H1 (cell line): ENCODE data around the gene EIF2S2. TPM values are rescaled to one million over a fixed set of nuclear protein-coding genes. Genes with fewer than 3 reads are reported as not detected.

Experiments
- ATF2 ChIP-seq: IDR thresholded peaks from 2 replicates; pipeline ENCODE4 v1.6.1; 2012; ENCODE audit warnings: low read length, inconsistent platforms
- CBX5 ChIP-seq: fragments of 300-800, 300-1000 bp; sonication (generic); IDR thresholded peaks from 2 replicates; pipeline ENCODE4 v1.7.1; 2016; ENCODE audit warnings: antibody characterized with exemption, low read length, low read depth
- GTF2F1 ChIP-seq: IDR thresholded peaks from 2 replicates; pipeline ENCODE4 v1.6.1; 2012; ENCODE audit warnings: low read depth, low read length, improper control_type of control experiment, borderline replicate concordance
- HDAC6 ChIP-seq: IDR thresholded peaks from one replicate; pipeline ENCODE4 v1.7.1; 2012; ENCODE audit warnings: low read depth, mild to moderate bottlenecking, inconsistent platforms, low read length, moderate library complexity
- JUND ChIP-seq: IDR thresholded peaks from 2 replicates; pipeline ENCODE4 v1.6.1; 2011; ENCODE audit warnings: mild to moderate bottlenecking, improper control_type of control experiment, low read length
- RFX5 ChIP-seq: IDR thresholded peaks from 2 replicates; pipeline ENCODE4 v1.6.1; 2011; ENCODE audit warnings: low read depth, low read length, improper control_type of control experiment, borderline replicate concordance
- polyA plus RNA-seq, 7 experiments: library from polyadenylated mRNA; depleted of rRNA in 3 of 7; stranded (reverse) in 5 of 7; unstranded in 2 of 7; fragments of >200 nt in 5 of 7; fragments of 200-250 nt in 2 of 7; gene quantifications; 1 replicate in 5 of 7; 2 replicates in 1 of 7; 4 replicates in 1 of 7; pipeline versions ENCODE4 v1.2.1 to v1.2.3, GENCODE V29; 2011 to 2013; ENCODE audit warnings: missing spikeins in 2 of 7, mixed read lengths in 2 of 7
- total RNA-seq: library from RNA; stranded (reverse); fragmentation: NEBNext Ultra II Directional; extraction: Animal tissue kit (Norgen Biotek cat#: 25700); gene quantifications from 2 replicates; pipeline ENCODE4 v1.2.1, GENCODE V29; 2021
- TF ChIP-seq, protein P1 (sequence below): IDR thresholded peaks from 2 replicates; pipeline ENCODE4 v1.6.1; 2011; ENCODE audit warnings: low read length, improper control_type of control experiment

EIF2S2 gene
- total and polyA plus RNA-seq, 2 of the 8 experiments (the other 6 are each of a cell fraction or from before 2014, with no cell fraction given) = 59.5 to 142 TPM

DNA sequence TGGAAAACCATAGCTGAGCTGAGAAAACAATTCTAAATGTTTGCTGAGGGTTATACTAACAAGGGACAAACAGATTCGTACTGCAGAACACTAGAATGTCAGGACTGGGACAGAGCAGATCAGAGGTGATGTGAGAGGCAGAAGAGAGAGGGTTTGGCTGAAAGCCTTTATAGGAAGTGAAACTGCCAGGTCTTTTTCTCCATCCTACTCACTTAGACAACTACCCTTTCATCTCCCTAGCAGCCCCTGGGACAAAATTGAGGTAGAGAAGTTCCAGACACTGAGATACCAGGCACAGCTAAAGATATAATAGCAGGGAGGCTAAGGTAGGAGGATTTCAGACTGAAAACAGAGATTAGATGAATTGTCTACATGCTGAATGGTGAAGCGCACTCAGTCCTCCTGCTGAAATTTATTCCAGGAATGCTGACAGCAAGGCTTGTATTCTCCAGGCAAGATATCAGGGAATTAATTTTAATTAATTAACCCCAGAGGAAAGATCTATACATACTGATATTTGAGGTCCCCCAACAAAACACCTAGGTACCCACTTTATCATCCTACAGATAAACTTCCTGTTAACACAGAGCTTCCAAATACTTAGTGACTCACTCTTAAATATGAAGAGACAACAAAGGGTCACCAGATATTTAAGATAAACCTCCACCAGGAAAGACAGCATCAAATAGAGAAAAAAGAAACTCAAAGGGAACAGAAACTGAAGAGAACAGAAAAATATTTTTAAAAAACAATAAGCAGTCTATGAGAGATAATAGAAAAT lies 12.6 kb upstream of the EIF2S2 start (continued):
- TF ChIP-seq RFX5 (no peak), GTF2F1 (no peak), JUND (no peak), ATF2 (no peak), CBX5 (no peak), HDAC6 (no peak)
- TF ChIP-seq, protein P1, sequence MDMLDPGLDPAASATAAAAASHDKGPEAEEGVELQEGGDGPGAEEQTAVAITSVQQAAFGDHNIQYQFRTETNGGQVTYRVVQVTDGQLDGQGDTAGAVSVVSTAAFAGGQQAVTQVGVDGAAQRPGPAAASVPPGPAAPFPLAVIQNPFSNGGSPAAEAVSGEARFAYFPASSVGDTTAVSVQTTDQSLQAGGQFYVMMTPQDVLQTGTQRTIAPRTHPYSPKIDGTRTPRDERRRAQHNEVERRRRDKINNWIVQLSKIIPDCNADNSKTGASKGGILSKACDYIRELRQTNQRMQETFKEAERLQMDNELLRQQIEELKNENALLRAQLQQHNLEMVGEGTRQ = no peak
